ENCODE results near the gene ZFP92. TPM values are rescaled to one million over a fixed set of nuclear protein-coding genes. Genes with fewer than 3 reads are reported as not detected.

ZFP92 gene
- total RNA-seq, 1 donor from 2014 or later: 0.27 TPM

- H3K36me3 Mint-ChIP-seq (ENCODE audit: low read depth, unreplicated experiment): no peaks in the 10 kb centered on the region
- H3K4me2 ChIP-seq (ENCODE audit: low read length): no peak overlapping the region
- H3K27me3 ChIP-seq (ENCODE audit: insufficient read depth, low read length): no peaks in the 10 kb centered on the region
- no peaks in the 10 kb centered on the region for H3K79me2 ChIP-seq (ENCODE audit: insufficient read depth, low read length)
- H3K4me1 Mint-ChIP-seq (ENCODE audit: low read depth, unreplicated experiment): no peaks in the 10 kb centered on the region
- FAIRE-seq: no peak
- no peak overlapping the region for H2AFZ ChIP-seq (ENCODE audit: low read depth, low read length)
- H3K27ac Mint-ChIP-seq (ENCODE audit: unreplicated experiment): no peak overlapping the region
- no peaks in the 10 kb centered on the region for H3K9me3 ChIP-seq (ENCODE audit: insufficient read depth, low read depth, low read length)
- H3K4me3 Mint-ChIP-seq (ENCODE audit: unreplicated experiment): no peak overlapping the region
- H3K27me3 Mint-ChIP-seq (ENCODE audit: low read depth, unreplicated experiment): peaks cover 3% of the 10 kb centered on the region
- H3K4me3 ChIP-seq (ENCODE audit: insufficient read depth, low read depth, low read length): no peak overlapping the region
- TF ChIP-seq CTCF (IDR thresholded peaks at IDR 0.05; ENCODE audit: insufficient read depth, low read depth, low read length): no peak
- no peak overlapping the region for H3K9ac ChIP-seq (ENCODE audit: low read length)
- H3K4me1 ChIP-seq (ENCODE audit: insufficient read depth, low read length): peaks cover 7% of the 10 kb centered on the region
- H4K20me1 ChIP-seq (ENCODE audit: insufficient read depth, low read length): no peaks in the 10 kb centered on the region
- H3K9me3 Mint-ChIP-seq (ENCODE audit: unreplicated experiment): no peaks in the 10 kb centered on the region
- H3K36me3 ChIP-seq (ENCODE audit: insufficient read depth, low read length): no peaks in the 10 kb centered on the region
- H3K27ac ChIP-seq (ENCODE audit: low read depth, low read length): no peak overlapping the region
- DNase-seq (ENCODE audit: low read depth): no peak
These were observed 32.7 kb upstream of the ZFP92 start for GRCh38 chrX:153378607-153379006.

GRCh38 chrX:153379508-153379907 is 31.8 kb upstream of the ZFP92 start:
- H3K79me2 ChIP-seq (ENCODE audit: insufficient read depth, low read length): no peaks in the 10 kb centered on the region
- H2AFZ ChIP-seq (ENCODE audit: low read depth, low read length): no peak overlapping the region
- no peak overlapping the region for H3K9ac ChIP-seq (ENCODE audit: low read length)
- Mint-ChIP-seq H3K4me1 (ENCODE audit: low read depth, unreplicated experiment) (no peaks in the 10 kb centered on the region), H3K27me3 (ENCODE audit: low read depth, unreplicated experiment) (peaks cover 3% of the 10 kb centered on the region), H3K27ac (ENCODE audit: unreplicated experiment) (no peak overlapping the region), H3K36me3 (ENCODE audit: low read depth, unreplicated experiment) (no peaks in the 10 kb centered on the region), H3K4me3 (ENCODE audit: unreplicated experiment) (no peak overlapping the region), H3K9me3 (ENCODE audit: unreplicated experiment) (no peaks in the 10 kb centered on the region)
- peaks cover 7% of the 10 kb centered on the region for H3K4me1 ChIP-seq (ENCODE audit: insufficient read depth, low read length)
- H3K27ac ChIP-seq (ENCODE audit: low read depth, low read length): no peak overlapping the region
- H4K20me1 ChIP-seq (ENCODE audit: insufficient read depth, low read length): no peaks in the 10 kb centered on the region
- no peaks in the 10 kb centered on the region for H3K27me3 ChIP-seq (ENCODE audit: insufficient read depth, low read length)
- no peak overlapping the region for H3K4me2 ChIP-seq (ENCODE audit: low read length)
- DNase-seq (ENCODE audit: low read depth) (no peak), FAIRE-seq (no peak)
- no peaks in the 10 kb centered on the region for H3K36me3 ChIP-seq (ENCODE audit: insufficient read depth, low read length)
- no peaks in the 10 kb centered on the region for H3K9me3 ChIP-seq (ENCODE audit: insufficient read depth, low read depth, low read length)
- no peak for TF ChIP-seq CTCF (IDR thresholded peaks at IDR 0.05; ENCODE audit: insufficient read depth, low read depth, low read length)
- no peak for TF ChIP-seq EZH2 (IDR thresholded peaks at IDR 0.05; ENCODE audit: insufficient read depth, low read length)
- no peak overlapping the region for H3K4me3 ChIP-seq (ENCODE audit: insufficient read depth, low read depth, low read length)

- no peak for DNase-seq (ENCODE audit: low read depth)
These were observed 31.2 kb upstream of the ZFP92 start for GRCh38 chrX:153379971-153380581.

More at GRCh38 chrX:153379971-153380581, 31.2 kb upstream of the ZFP92 start:
- Mint-ChIP-seq H3K27ac (ENCODE audit: unreplicated experiment) (no peak overlapping the region), H3K9me3 (ENCODE audit: unreplicated experiment) (no peaks in the 10 kb centered on the region), H3K36me3 (ENCODE audit: low read depth, unreplicated experiment) (no peaks in the 10 kb centered on the region), H3K4me3 (ENCODE audit: unreplicated experiment) (no peak overlapping the region), H3K27me3 (ENCODE audit: low read depth, unreplicated experiment) (peaks cover 3% of the 10 kb centered on the region), H3K4me1 (ENCODE audit: low read depth, unreplicated experiment) (no peaks in the 10 kb centered on the region)
- Histone ChIP-seq H3K79me2 (ENCODE audit: insufficient read depth, low read length) (no peaks in the 10 kb centered on the region), H3K36me3 (ENCODE audit: insufficient read depth, low read length) (no peaks in the 10 kb centered on the region), H4K20me1 (ENCODE audit: insufficient read depth, low read length) (no peaks in the 10 kb centered on the region), H3K4me3 (ENCODE audit: insufficient read depth, low read depth, low read length) (no peak overlapping the region), H3K27ac (ENCODE audit: low read depth, low read length) (no peak overlapping the region), H3K27me3 (ENCODE audit: insufficient read depth, low read length) (no peaks in the 10 kb centered on the region), H3K4me1 (ENCODE audit: insufficient read depth, low read length) (peaks cover 7% of the 10 kb centered on the region), H2AFZ (ENCODE audit: low read depth, low read length) (no peak overlapping the region), H3K9me3 (ENCODE audit: insufficient read depth, low read depth, low read length) (no peaks in the 10 kb centered on the region), H3K9ac (ENCODE audit: low read length) (no peak overlapping the region), H3K4me2 (ENCODE audit: low read length) (no peak overlapping the region)
- TF ChIP-seq EZH2 (IDR thresholded peaks at IDR 0.05; ENCODE audit: insufficient read depth, low read length) (no peak), CTCF (IDR thresholded peaks at IDR 0.05; ENCODE audit: insufficient read depth, low read depth, low read length) (no peak)
- FAIRE-seq: no peak

Measured in astrocyte (in vitro differentiated cells and primary cell).